Spleen (tissue), 7 donors: Measurements from ENCODE around the gene ZNF500.
A peak's percentile ranks its signal among the peaks of the same experiment; 100 is the strongest.

Experiments used
- POLR2AphosphoS5 ChIP-seq, 3 donors: sonication (generic); formaldehyde crosslinking; IDR thresholded peaks; one replicate each; pipeline ENCODE4 v1.5.1; 2017; ENCODE audit warnings: antibody characterized with exemption in 3 of 3
- TF ChIP-seq, protein P1 (sequence below), 11 experiments: fragments of 200-600 bp in 7 of 11; fragments of 450-650 bp in 4 of 11; sonication (generic) in 4 of 11; IDR thresholded peaks in 8 of 11; conservative IDR thresholded peaks in 3 of 11; 1 replicate in 7 of 11; 2 replicates in 4 of 11; pipeline versions ENCODE4 v1.4.0 to v1.8.0; 2016 to 2021; ENCODE audit warnings: antibody characterized with exemption in 11 of 11, inconsistent platforms in 4 of 11, mild to moderate bottlenecking in 1 of 11
- donor health status: DM: no; HTN: no; CAD: no; lungs with moderate emphysema.
- donor health status: DM: no; HTN: no; CAD: no.
- donor health status: DM: no; HTN: no; CAD: no.

- TF ChIP-seq, protein P1, sequence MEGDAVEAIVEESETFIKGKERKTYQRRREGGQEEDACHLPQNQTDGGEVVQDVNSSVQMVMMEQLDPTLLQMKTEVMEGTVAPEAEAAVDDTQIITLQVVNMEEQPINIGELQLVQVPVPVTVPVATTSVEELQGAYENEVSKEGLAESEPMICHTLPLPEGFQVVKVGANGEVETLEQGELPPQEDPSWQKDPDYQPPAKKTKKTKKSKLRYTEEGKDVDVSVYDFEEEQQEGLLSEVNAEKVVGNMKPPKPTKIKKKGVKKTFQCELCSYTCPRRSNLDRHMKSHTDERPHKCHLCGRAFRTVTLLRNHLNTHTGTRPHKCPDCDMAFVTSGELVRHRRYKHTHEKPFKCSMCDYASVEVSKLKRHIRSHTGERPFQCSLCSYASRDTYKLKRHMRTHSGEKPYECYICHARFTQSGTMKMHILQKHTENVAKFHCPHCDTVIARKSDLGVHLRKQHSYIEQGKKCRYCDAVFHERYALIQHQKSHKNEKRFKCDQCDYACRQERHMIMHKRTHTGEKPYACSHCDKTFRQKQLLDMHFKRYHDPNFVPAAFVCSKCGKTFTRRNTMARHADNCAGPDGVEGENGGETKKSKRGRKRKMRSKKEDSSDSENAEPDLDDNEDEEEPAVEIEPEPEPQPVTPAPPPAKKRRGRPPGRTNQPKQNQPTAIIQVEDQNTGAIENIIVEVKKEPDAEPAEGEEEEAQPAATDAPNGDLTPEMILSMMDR (IDR thresholded peaks at IDR 0.05 in 8 of 11, conservative IDR thresholded peaks at IDR 0.05 in 3 of 11) = no peak
- peak; percentile 79 to 90 (median 84) for TF ChIP-seq POLR2AphosphoS5 (IDR thresholded peaks at IDR 0.05)
These were observed 32.8 kb downstream of the ZNF500 start, which contains the start of the genes ANKS3 and DNAAF8 for GRCh38 chr16:4734063-4734729.
